ENCODE results near the gene SAMD1. TPM values are rescaled to one million over a fixed set of nuclear protein-coding genes. Genes with fewer than 3 reads are reported as not detected.

The SAMD1 gene
- total RNA-seq, 1 experiment from 2014 or later, result 108 TPM

DNA sequence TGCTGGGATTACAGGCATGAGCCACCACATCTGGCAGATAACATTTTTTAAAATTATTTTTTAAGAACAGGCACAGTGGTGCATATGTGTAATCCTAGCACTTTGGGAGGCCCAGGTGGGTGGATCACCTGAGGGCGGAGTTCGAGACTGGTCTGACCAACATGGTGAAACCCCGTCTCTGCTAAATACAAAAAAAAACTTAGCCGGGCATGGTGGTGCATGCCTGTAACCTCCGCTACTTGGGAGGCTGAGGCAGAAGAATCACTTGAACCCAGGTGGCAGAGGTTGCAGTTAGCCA lies 28.0 kb downstream of the SAMD1 start:
- no peak overlapping the region for H3K4me2 ChIP-seq (ENCODE audit: insufficient read depth, insufficient read length, low read length)
- H2BK12ac ChIP-seq (ENCODE audit: insufficient read length, low read depth, low read length), result no peak overlapping the region
- TF ChIP-seq, protein P1, sequence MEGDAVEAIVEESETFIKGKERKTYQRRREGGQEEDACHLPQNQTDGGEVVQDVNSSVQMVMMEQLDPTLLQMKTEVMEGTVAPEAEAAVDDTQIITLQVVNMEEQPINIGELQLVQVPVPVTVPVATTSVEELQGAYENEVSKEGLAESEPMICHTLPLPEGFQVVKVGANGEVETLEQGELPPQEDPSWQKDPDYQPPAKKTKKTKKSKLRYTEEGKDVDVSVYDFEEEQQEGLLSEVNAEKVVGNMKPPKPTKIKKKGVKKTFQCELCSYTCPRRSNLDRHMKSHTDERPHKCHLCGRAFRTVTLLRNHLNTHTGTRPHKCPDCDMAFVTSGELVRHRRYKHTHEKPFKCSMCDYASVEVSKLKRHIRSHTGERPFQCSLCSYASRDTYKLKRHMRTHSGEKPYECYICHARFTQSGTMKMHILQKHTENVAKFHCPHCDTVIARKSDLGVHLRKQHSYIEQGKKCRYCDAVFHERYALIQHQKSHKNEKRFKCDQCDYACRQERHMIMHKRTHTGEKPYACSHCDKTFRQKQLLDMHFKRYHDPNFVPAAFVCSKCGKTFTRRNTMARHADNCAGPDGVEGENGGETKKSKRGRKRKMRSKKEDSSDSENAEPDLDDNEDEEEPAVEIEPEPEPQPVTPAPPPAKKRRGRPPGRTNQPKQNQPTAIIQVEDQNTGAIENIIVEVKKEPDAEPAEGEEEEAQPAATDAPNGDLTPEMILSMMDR (conservative IDR thresholded peaks at IDR 0.05), result no peak
- no peaks in the 10 kb centered on the region; a peak in 2 of 5 replicates for H3K9me3 Mint-ChIP-seq
- H3K9me3 ChIP-seq (ENCODE audit: control insufficient read depth, low read depth, low read length), result no peaks in the 10 kb centered on the region
- no peaks in the 10 kb centered on the region for H3K79me2 ChIP-seq (ENCODE audit: insufficient read depth, low read length)
- no peak overlapping the region for H3K4ac ChIP-seq (ENCODE audit: low read depth, low read length)
- no peaks in the 10 kb centered on the region for H3K36me3 Mint-ChIP-seq (ENCODE audit: insufficient read depth in 1 of 3, low read depth in 3 of 3)
- peaks cover 6 to 19% of the 10 kb centered on the region in 2 experiments; a peak in 3 of 4 replicates for H3K4me1 Mint-ChIP-seq
- H3K79me1 ChIP-seq (ENCODE audit: insufficient read depth, low read depth, low read length, poor library complexity, severe bottlenecking), result no peaks in the 10 kb centered on the region
- no peaks in the 10 kb centered on the region; the same call in 1 of the 2 replicates for H3K4me1 ChIP-seq (ENCODE audit: insufficient read depth, low read length)
- H3K18ac ChIP-seq (ENCODE audit: insufficient read length, low read depth, low read length), result no peak overlapping the region
- no peak overlapping the region for H4K8ac ChIP-seq (replicated peaks; ENCODE audit: insufficient read length, low read depth, low read length)
- no peak overlapping the region for H4K91ac ChIP-seq (ENCODE audit: insufficient read length, low read depth, low read length)
- H3K4me3 Mint-ChIP-seq, result no peak overlapping the region
- H2BK5ac ChIP-seq (ENCODE audit: insufficient read length, low read length), result no peak overlapping the region
- H3K23me2 ChIP-seq (ENCODE audit: insufficient read length, low read depth, low read length, poor library complexity, severe bottlenecking), result peaks cover 6% of the 10 kb centered on the region
- no peak overlapping the region for H3K27ac ChIP-seq (ENCODE audit: insufficient read length, low read depth, low read length)
- no peak overlapping the region for H2BK15ac ChIP-seq (ENCODE audit: low read depth, low read length)
- no peak overlapping the region for H2AK5ac ChIP-seq (ENCODE audit: insufficient read length, low read length)
- no peaks in the 10 kb centered on the region for H4K20me1 ChIP-seq (ENCODE audit: control insufficient read depth, insufficient read depth, insufficient read length)
- H3K9ac ChIP-seq (ENCODE audit: extremely low read depth, insufficient read length, low read length), result no peak overlapping the region
- H2BK120ac ChIP-seq (ENCODE audit: low read depth, low read length, poor library complexity, severe bottlenecking), result no peak overlapping the region
- no peak overlapping the region for H3K14ac ChIP-seq (ENCODE audit: insufficient read depth, low read length)
- WGBS (ENCODE audit: extremely low coverage, insufficient read length, low lambda C conversion rate), result no CpG with 5 or more reads among the region's 5 CpGs
- H2AFZ ChIP-seq (ENCODE audit: low read length), result no peak overlapping the region
- peaks cover 8% of the 10 kb centered on the region for H3K27me3 ChIP-seq (ENCODE audit: insufficient read depth, low read length)
- no peak overlapping the region for H4K5ac ChIP-seq (ENCODE audit: insufficient read length, low read depth, low read length)
- no peak for DNase-seq
- H2BK20ac ChIP-seq (ENCODE audit: low read depth, low read length, poor library complexity, severe bottlenecking), result no peak overlapping the region
- H3K23ac ChIP-seq (ENCODE audit: insufficient read length, low read depth, low read length), result no peak overlapping the region
- no peak overlapping the region for H3T11ph ChIP-seq (ENCODE audit: low read length)
- no peak overlapping the region for H3K27ac Mint-ChIP-seq
- peaks cover 41% of the 10 kb centered on the region for H3K27me3 Mint-ChIP-seq (ENCODE audit: low read depth)
- H3K56ac ChIP-seq (ENCODE audit: insufficient read length, low read depth, low read length), result no peak overlapping the region
